Lower leg skin (tissue), 4 donors: ENCODE data around the gene CMBL. TPM values are rescaled to one million over a fixed set of nuclear protein-coding genes. Genes with fewer than 3 reads are reported as not detected.
A peak's percentile ranks its signal among the peaks of the same experiment; 100 is the strongest.
"Not testable (repeated sequence)": the region's sequence is repeated elsewhere in the genome, so short reads cannot be mapped to it uniquely, and the experiment has no call there.

ENCODE experiments used
- DNase-seq, 2 donors: peaks; one replicate each; pipeline ENCODE4 v3.0.0-alpha.2; 2019; ENCODE audit warnings: low spot score in 2 of 2
- H3K4me3 ChIP-seq: fragments of 200-600 bp; sonication (generic); 2 replicates; pipeline ENCODE4 v1.5.1; 2017; ENCODE audit warnings: mild to moderate bottlenecking, low read depth; ENCODE audit not compliant: poor library complexity, severe bottlenecking
- CTCF ChIP-seq, 3 donors: fragments of 450-650 bp; IDR thresholded peaks; one replicate each; pipeline ENCODE4 v1.5.1; 2016; ENCODE audit warnings: antibody characterized with exemption in 3 of 3, mild to moderate bottlenecking in 3 of 3, moderate library complexity in 2 of 3
- POLR2A ChIP-seq, 2 donors: fragments of 450-650 bp; IDR thresholded peaks; one replicate each; pipeline ENCODE4 v1.6.1; 2016 to 2017; ENCODE audit warnings: antibody characterized with exemption in 2 of 2, mild to moderate bottlenecking in 1 of 2, moderate library complexity in 1 of 2
- WGBS, 2 donors: methylation state at CpG; one replicate each; pipeline ENCODE4 v1.1.5; 2018; 5-methylcytosine and 5-hydroxymethylcytosine counted together
- intact Hi-C: fragments of 100-400 bp; cut with DNase I; formaldehyde crosslinking; loops from one replicate; pipeline ENCODE4 v1.15.0; 2023; ENCODE audit warnings: low total_unique reads
- total RNA-seq, 4 donors: library from RNA; depleted of rRNA; stranded (reverse); fragments of >200 nt; gene quantifications; one replicate each; pipeline ENCODE4 v1.1.0, GENCODE V29; 2016

The CMBL gene
- total RNA-seq, 4 donors from 2014 or later = 1.8 to 3.2 (median 2.4) TPM

DNA sequence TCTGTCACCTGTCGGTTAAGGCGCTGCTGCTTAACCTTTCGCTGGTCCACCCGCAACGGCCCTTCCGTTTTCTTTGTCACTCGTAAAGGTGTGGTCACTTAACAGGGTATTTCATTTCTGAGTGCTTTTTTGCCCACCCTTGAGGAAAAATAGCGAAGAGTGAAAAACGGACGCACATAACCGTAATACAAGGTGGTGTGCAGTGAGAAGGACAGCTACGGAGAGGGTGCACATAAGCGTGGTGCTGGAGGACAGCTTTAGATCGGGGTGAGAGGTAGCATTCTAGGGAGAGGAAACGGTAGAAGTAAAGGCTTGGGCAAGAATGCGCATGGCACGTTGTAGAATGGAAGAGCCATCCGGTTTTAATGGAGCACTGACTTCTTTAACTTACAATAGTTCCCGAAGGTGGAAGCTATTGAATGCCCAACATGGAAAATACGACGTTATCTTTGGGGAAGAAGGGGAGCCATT, 56.9 kb downstream of the CMBL start:
- 1% methylated on average over 21 of the region's 21 CpGs for WGBS, 2 donors
- intact Hi-C loops = no loop called here
- TF ChIP-seq POLR2A (IDR thresholded peaks at IDR 0.05) (no peak), CTCF (IDR thresholded peaks at IDR 0.05) (no peak)
- H3K4me3 ChIP-seq = peak overlapping the region; percentile 79
- DNase-seq = no peak

GRCh38 chr5:10249948-10250805, 57.5 kb downstream of the CMBL start, which contains the start of gene CCT5:
Gene CCT5 (plus strand): TSS chr5:10250280. CDS start chr5:10250341, 61 bp downstream.
- intact Hi-C loops = no loop called here
- 0% methylated on average over 24 to 67 of the region's 67 CpGs for WGBS, 2 donors
- no peak for TF ChIP-seq POLR2A (IDR thresholded peaks at IDR 0.05)
- no peak for TF ChIP-seq CTCF (IDR thresholded peaks at IDR 0.05)
- peak; percentile 95 to 97 for DNase-seq
- peak within 1 kb of the TSS; percentile 79 for H3K4me3 ChIP-seq

GRCh38 chr5:10248378-10249260, 59.1 kb downstream of the CMBL start:
- TF ChIP-seq POLR2A (IDR thresholded peaks at IDR 0.05) = no peak
- TF ChIP-seq CTCF (IDR thresholded peaks at IDR 0.05) = no peak
- H3K4me3 ChIP-seq = peak overlapping the region; percentile 59
- DNase-seq = no peak
- intact Hi-C loops = no loop called here
- 62 to 63% methylated on average over 29 of the region's 29 CpGs for WGBS, 2 donors

GRCh38 chr5:10247217-10247616, 60.5 kb downstream of the CMBL start:
- intact Hi-C loops, DNase-seq, H3K4me3 ChIP-seq: not testable (repeated sequence)
- 77 to 82% methylated on average over 4 of the region's 4 CpGs for WGBS, 2 donors

DNA sequence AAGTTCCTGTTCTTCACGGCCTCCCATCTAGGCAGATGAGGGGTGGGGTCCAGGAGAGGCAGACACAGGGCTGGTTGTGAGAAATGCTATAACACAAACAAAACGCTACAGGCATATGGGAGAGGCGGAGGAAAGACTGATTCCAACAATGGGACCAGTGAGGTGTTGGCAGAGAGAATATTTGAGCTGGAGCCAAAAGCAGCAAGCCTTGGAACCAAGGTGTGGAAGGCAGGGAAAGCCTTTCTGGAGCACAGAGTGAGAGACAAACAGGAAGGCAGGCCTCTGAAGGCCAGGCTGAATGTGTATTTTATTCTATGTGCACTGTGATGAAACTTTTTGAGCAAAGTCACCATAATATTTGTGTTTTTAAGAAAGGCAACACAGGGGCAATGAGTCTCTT, 60.9 kb downstream of the CMBL start:
- TF ChIP-seq CTCF (IDR thresholded peaks at IDR 0.05) (no peak), POLR2A (IDR thresholded peaks at IDR 0.05) (no peak)
- WGBS, 2 donors = 38 to 58% methylated on average over 3 of the region's 3 CpGs
- no peak for DNase-seq
- H3K4me3 ChIP-seq = no peak overlapping the region
- intact Hi-C loops = no loop called here
